SU-DHL-6 (cell line): ENCODE results near the gene SUPT7L.
A peak's percentile ranks its signal among the peaks of the same experiment; 100 is the strongest.

ENCODE experiments used
- H2AFZ ChIP-seq: fragments of 200-600 bp; sonication (generic); 2 replicates; pipeline ENCODE4 v1.6.1; 2014; ENCODE audit warnings: low read depth, mild to moderate bottlenecking, moderate library complexity, mixed read lengths, antibody characterized with exemption, low read length; ENCODE audit not compliant: severe bottlenecking
- H3F3A ChIP-seq: fragments of 200-600 bp; shearing (Covaris generic); 2 replicates; pipeline ENCODE4 v1.6.0; 2016; ENCODE audit warnings: antibody characterized with exemption, mild to moderate bottlenecking; ENCODE audit not compliant: insufficient read depth
- H3K27ac ChIP-seq: fragments of 200-600 bp; sonication (generic); 2 replicates; pipeline ENCODE4 v1.5.1; 2016; ENCODE audit warnings: low read depth, mild to moderate bottlenecking, low read length, moderate library complexity, mixed read lengths
- H3K27me3 ChIP-seq: fragments of 200-600 bp; sonication (generic), shearing (Covaris generic); 2 replicates; pipeline ENCODE4 v1.6.0; 2014; ENCODE audit warnings: mild to moderate bottlenecking, low read length
- H3K36me3 ChIP-seq: fragments of 200-600 bp; sonication (generic); 2 replicates; pipeline ENCODE4 v1.6.1; 2014; ENCODE audit warnings: mild to moderate bottlenecking, low read length, mixed read lengths
- H3K4me2 ChIP-seq: fragments of 300-600, 200-600 bp; shearing (Covaris generic), sonication (generic); 2 replicates; pipeline ENCODE4 v1.6.0; 2014; ENCODE audit warnings: low read length, low read depth, mild to moderate bottlenecking; ENCODE audit not compliant: poor library complexity, severe bottlenecking
- H3K4me3 ChIP-seq: fragments of 200-600 bp; sonication (generic); 2 replicates; pipeline ENCODE4 v1.5.1; 2014; ENCODE audit warnings: antibody characterized with exemption, low read length, mild to moderate bottlenecking, mixed read lengths; ENCODE audit not compliant: insufficient read depth, poor library complexity, severe bottlenecking
- H3K79me2 ChIP-seq: fragments of 200-600 bp; sonication (generic); 2 replicates; pipeline ENCODE4 v1.6.1; 2014; ENCODE audit warnings: mild to moderate bottlenecking, low read length, moderate library complexity; ENCODE audit not compliant: insufficient read depth
- H3K9ac ChIP-seq: fragments of 200-600 bp; sonication (generic); 2 replicates; pipeline ENCODE4 v1.7.0; 2014; ENCODE audit warnings: mild to moderate bottlenecking, low read length
- H3K9me2 ChIP-seq: fragments of 200-600 bp; sonication (generic); replicated peaks from 2 replicates; pipeline ENCODE4 v1.6.1; 2014; ENCODE audit warnings: low read length; ENCODE audit not compliant: insufficient read depth
- H3K9me3 ChIP-seq: fragments of 200-600 bp; sonication (generic); 2 replicates; pipeline ENCODE4 v1.6.1; 2014; ENCODE audit warnings: low read length, mixed read lengths; ENCODE audit not compliant: insufficient read depth
- H4K20me1 ChIP-seq: fragments of 200-600 bp; sonication (generic); 2 replicates; pipeline ENCODE4 v1.6.1; 2014; ENCODE audit warnings: low read depth, mild to moderate bottlenecking, antibody characterized with exemption, low read length, moderate library complexity, mixed read lengths
- CTCF ChIP-seq: fragments of 200-600 bp; sonication (generic); IDR thresholded peaks from one replicate; pipeline ENCODE4 v1.5.1; 2017; ENCODE audit warnings: antibody characterized with exemption, mild to moderate bottlenecking, low read length, moderate library complexity; ENCODE audit not compliant: insufficient read depth, poor library complexity, severe bottlenecking
- EZH2phosphoT487 ChIP-seq: fragments of 200-600 bp; sonication (generic), shearing (Covaris generic); conservative IDR thresholded peaks from 2 replicates; pipeline ENCODE4 v1.6.1; 2018; ENCODE audit warnings: mild to moderate bottlenecking, antibody characterized with exemption, low read length, moderate library complexity, mixed read lengths

The SUPT7L gene

DNA sequence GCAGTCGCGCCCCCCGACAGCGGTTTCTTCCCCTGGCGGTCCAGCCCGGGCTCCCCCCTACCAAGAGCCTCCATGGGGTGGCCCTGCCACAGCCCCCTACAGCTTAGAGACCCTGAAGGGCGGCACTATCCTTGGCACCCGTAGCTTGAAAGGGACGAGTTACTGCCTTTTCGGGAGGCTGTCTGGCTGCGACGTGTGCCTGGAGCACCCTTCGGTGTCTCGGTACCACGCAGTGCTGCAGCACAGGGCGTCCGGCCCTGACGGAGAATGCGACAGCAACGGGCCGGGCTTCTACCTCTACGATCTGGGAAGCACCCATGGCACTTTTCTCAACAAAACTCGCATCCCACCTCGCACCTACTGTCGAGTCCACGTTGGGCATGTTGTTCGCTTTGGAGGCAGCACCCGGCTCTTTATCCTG, 750 bp upstream of the SUPT7L start:
- H3K27me3 ChIP-seq: no peaks in the 10 kb centered on the region
- 0 out of 2 replicates have a peak, but pooled peaks cover 5% of the 10 kb centered on the region for H3F3A ChIP-seq
- peaks cover 23% of the 10 kb centered on the region; the same call in 1 of the 2 replicates for H3K36me3 ChIP-seq
- TF ChIP-seq CTCF (no peak), EZH2phosphoT487 (no peak)
- H3K9me2 ChIP-seq: no peaks in the 10 kb centered on the region
- peak overlapping the region; percentile 88 for H3K4me2 ChIP-seq
- peaks cover 35% of the 10 kb centered on the region for H3K79me2 ChIP-seq
- H3K9ac ChIP-seq: peak overlapping the region; percentile 63
- peak overlapping the region; percentile 98 for H2AFZ ChIP-seq
- H3K9me3 ChIP-seq: no peaks in the 10 kb centered on the region
- no peaks in the 10 kb centered on the region for H4K20me1 ChIP-seq
- H3K4me3 ChIP-seq: peak overlapping the region; percentile 89
- H3K27ac ChIP-seq: peak overlapping the region; percentile 82; the same call in 1 of the 2 replicates

- H4K20me1 ChIP-seq: no peaks in the 10 kb centered on the region
- H2AFZ ChIP-seq: no peak overlapping the region
- H3K9me3 ChIP-seq: no peaks in the 10 kb centered on the region
- H3F3A ChIP-seq: 0 out of 2 replicates have a peak, but pooled peaks cover 3% of the 10 kb centered on the region
- no peak overlapping the region for H3K4me2 ChIP-seq
- no peak overlapping the region for H3K9ac ChIP-seq
- peaks cover 35% of the 10 kb centered on the region for H3K79me2 ChIP-seq
- H3K9me2 ChIP-seq: no peaks in the 10 kb centered on the region
- peaks cover 17% of the 10 kb centered on the region; the same call in 1 of the 2 replicates for H3K36me3 ChIP-seq
- H3K27me3 ChIP-seq: no peaks in the 10 kb centered on the region
- H3K27ac ChIP-seq: no peak overlapping the region
- TF ChIP-seq CTCF (no peak), EZH2phosphoT487 (no peak)
- no peak overlapping the region for H3K4me3 ChIP-seq
Observed at GRCh38 chr2:27661371-27661770, 2.0 kb downstream of the SUPT7L start.

DNA sequence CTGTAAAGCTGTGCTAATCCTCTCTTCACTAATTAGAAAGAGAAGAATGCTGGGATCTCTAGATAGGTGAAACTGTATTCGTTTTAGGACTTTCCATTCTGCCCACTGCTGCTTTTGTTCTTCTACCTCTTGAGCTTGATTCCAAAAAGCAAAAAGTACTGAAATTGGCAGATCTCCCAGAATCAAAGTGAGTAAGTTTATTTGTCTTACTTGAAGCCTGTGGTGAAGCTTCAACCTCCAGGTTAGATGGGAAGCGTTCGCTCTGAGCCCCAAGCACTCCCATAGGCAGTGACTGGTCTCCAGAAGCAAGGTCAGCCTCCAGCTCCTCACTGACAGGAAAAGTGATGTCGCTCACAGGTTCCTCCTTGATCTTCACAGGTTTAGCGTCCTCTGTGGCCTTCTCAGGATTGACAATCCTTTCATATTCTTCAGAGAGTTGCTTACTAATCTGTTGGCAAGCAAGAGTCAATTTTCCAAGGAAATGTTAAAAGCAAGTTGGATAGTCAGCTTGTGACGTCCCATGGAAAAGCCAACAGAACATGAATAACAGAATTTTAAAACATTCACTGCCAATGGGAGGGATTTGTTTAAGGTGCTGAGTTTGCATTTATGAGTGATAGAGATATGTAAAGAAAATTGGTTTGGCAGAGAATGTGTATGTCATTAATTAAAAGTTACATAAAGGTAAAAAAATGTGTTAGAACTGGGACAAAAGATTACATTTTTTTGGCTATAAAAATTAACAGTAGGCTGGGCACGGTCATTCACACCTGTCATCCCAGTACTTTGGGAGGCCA, 8.1 kb downstream of the SUPT7L start:
- Histone ChIP-seq H3K4me3 (no peak overlapping the region), H3K36me3 (peaks cover 14% of the 10 kb centered on the region; the same call in 1 of the 2 replicates), H3K9ac (no peak overlapping the region), H3K79me2 (no peaks in the 10 kb centered on the region; the same call in 1 of the 2 replicates), H4K20me1 (no peaks in the 10 kb centered on the region), H3F3A (0 out of 2 replicates have a peak, but pooled peaks cover 3% of the 10 kb centered on the region), H2AFZ (no peak overlapping the region), H3K4me2 (no peak overlapping the region), H3K9me3 (no peaks in the 10 kb centered on the region), H3K27ac (no peak overlapping the region), H3K9me2 (no peaks in the 10 kb centered on the region), H3K27me3 (no peaks in the 10 kb centered on the region)
- TF ChIP-seq EZH2phosphoT487 (no peak), CTCF (no peak)
